Activated T-cell treated with anti-CD3 and anti-CD28 coated beads, Interleukin-2, amount 50 U/mL, for 24 hours (primary cell): ENCODE measurements around the gene ANKRD44.
A peak's percentile ranks its signal among the peaks of the same experiment; 100 is the strongest.
"Not testable (repeated sequence)": the region's sequence is repeated elsewhere in the genome, so short reads cannot be mapped to it uniquely, and the experiment has no call there.

Experiments used
- DNase-seq: peaks from one replicate; pipeline ENCODE4 v3.0.0-alpha.2; 2020
- H3K27ac Mint-ChIP-seq: 2 replicates; pipeline ENCODE4 v1.8.0; 2020; ENCODE audit warnings: mild to moderate bottlenecking, mixed read lengths
- H3K27me3 Mint-ChIP-seq: 2 replicates; pipeline ENCODE4 v1.8.0; 2020; ENCODE audit warnings: mixed read lengths
- H3K36me3 Mint-ChIP-seq: 2 replicates; pipeline ENCODE4 v1.8.0; 2020; ENCODE audit warnings: low read depth, mixed read lengths
- H3K4me1 Mint-ChIP-seq: 2 replicates; pipeline ENCODE4 v1.8.0; 2020; ENCODE audit warnings: low read depth, mixed read lengths
- H3K4me3 Mint-ChIP-seq: 2 replicates; pipeline ENCODE4 v1.8.0; 2020; ENCODE audit warnings: mild to moderate bottlenecking, moderate library complexity, mixed read lengths
- H3K9me3 Mint-ChIP-seq: 2 replicates; pipeline ENCODE4 v1.8.0; 2020; ENCODE audit warnings: mixed read lengths

The ANKRD44 gene

DNA sequence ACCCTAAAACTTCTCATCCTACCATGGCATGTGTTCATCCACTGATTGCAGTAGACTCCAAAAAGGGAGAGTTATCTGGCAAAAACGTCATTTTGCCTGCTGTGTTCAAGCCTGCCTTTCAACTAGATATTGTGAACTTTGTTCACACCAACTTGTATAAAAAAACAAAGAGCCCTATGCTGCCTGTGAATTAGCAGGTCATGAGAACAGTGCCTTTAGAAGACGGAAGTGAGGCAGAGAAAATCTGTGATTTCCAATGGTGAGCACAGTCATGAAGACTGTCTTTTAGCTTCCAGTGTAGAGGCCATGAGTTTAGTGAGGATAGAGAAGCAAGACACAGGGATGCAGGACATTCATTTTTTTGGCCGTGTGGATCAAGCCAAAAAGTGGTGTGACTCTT is 280.5 kb downstream of the ANKRD44 start:
- no peak overlapping the region for H3K4me3 Mint-ChIP-seq
- H3K27ac Mint-ChIP-seq, result peak overlapping the region; percentile 45
- H3K27me3 Mint-ChIP-seq, result no peaks in the 10 kb centered on the region
- peaks cover 2% of the 10 kb centered on the region for H3K9me3 Mint-ChIP-seq
- no peak for DNase-seq
- H3K36me3 Mint-ChIP-seq, result peaks cover 83% of the 10 kb centered on the region
- H3K4me1 Mint-ChIP-seq, result peaks cover 35% of the 10 kb centered on the region

DNA sequence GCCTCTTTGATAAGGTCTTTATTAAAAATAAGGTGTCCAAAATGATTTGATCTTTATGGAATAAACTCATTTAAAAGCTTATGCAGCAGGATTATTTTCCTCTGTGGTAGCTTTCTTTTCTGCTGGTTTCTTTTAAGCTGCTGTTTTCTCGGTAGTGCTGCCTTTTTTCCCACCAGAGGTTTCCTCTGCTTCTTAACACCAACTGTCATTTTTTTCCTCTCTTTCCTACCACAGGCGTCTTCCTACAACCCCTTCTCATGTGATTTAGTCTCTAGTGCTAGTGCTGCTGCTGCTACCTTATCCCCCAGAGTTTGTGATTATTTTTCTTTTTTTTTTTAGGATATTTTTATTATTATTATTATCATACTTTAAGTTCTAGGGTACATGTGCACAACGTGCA is 281.9 kb downstream of the ANKRD44 start:
- Mint-ChIP-seq H3K4me3 (no peak overlapping the region), H3K27ac (peak overlapping the region; percentile 47), H3K36me3 (peaks cover 82% of the 10 kb centered on the region), H3K27me3 (no peaks in the 10 kb centered on the region), H3K9me3 (peaks cover 2% of the 10 kb centered on the region), H3K4me1 (peaks cover 24% of the 10 kb centered on the region)
- no peak for DNase-seq

GRCh38 chr2:197028230-197028629 is 282.4 kb downstream of the ANKRD44 start:
- Mint-ChIP-seq H3K36me3 (peaks cover 82% of the 10 kb centered on the region), H3K27me3 (no peaks in the 10 kb centered on the region), H3K27ac (peak overlapping the region; percentile 47), H3K9me3 (peaks cover 2% of the 10 kb centered on the region), H3K4me3 (no peak overlapping the region), H3K4me1 (peaks cover 20% of the 10 kb centered on the region)
- DNase-seq, result no peak

- Mint-ChIP-seq H3K36me3 (peaks cover 83% of the 10 kb centered on the region), H3K4me3 (no peak overlapping the region), H3K27ac (peak overlapping the region; percentile 16), H3K27me3 (no peaks in the 10 kb centered on the region), H3K4me1 (peaks cover 5% of the 10 kb centered on the region), H3K9me3 (no peaks in the 10 kb centered on the region)
- DNase-seq, result no peak
These were observed 286.4 kb downstream of the ANKRD44 start for GRCh38 chr2:197024206-197024605.

- not testable (repeated sequence) for H3K27ac Mint-ChIP-seq, H3K9me3 Mint-ChIP-seq, H3K4me3 Mint-ChIP-seq, DNase-seq, H3K27me3 Mint-ChIP-seq, H3K4me1 Mint-ChIP-seq
- peaks cover 77% of the 10 kb centered on the region for H3K36me3 Mint-ChIP-seq
These were observed 289.7 kb downstream of the ANKRD44 start for GRCh38 chr2:197020921-197021320.

DNA sequence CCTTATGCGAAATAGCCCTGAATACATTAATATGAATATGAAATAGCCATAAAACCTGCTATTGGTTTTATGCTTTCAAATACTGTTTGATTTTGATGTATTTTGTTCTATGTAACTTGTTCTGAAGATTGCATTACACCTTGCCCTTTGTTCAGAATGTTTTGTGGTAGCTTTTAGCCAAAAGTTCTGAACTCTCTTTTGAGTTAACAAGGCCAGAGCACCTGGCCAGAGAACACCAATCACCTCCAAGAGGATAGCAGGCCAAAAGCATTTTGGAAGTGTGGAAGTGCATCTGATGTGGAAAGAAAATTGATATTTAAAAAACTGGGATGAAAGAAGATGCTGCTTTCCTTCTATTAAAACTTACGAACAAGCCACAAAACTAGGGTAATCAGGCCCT is 297.5 kb downstream of the ANKRD44 start:
- H3K9me3 Mint-ChIP-seq, result no peaks in the 10 kb centered on the region
- H3K27ac Mint-ChIP-seq, result peak overlapping the region; percentile 63
- peaks cover 70% of the 10 kb centered on the region for H3K36me3 Mint-ChIP-seq
- H3K4me3 Mint-ChIP-seq, result no peak overlapping the region
- peaks cover 4% of the 10 kb centered on the region for H3K4me1 Mint-ChIP-seq
- no peaks in the 10 kb centered on the region for H3K27me3 Mint-ChIP-seq
- DNase-seq, result no peak

DNA sequence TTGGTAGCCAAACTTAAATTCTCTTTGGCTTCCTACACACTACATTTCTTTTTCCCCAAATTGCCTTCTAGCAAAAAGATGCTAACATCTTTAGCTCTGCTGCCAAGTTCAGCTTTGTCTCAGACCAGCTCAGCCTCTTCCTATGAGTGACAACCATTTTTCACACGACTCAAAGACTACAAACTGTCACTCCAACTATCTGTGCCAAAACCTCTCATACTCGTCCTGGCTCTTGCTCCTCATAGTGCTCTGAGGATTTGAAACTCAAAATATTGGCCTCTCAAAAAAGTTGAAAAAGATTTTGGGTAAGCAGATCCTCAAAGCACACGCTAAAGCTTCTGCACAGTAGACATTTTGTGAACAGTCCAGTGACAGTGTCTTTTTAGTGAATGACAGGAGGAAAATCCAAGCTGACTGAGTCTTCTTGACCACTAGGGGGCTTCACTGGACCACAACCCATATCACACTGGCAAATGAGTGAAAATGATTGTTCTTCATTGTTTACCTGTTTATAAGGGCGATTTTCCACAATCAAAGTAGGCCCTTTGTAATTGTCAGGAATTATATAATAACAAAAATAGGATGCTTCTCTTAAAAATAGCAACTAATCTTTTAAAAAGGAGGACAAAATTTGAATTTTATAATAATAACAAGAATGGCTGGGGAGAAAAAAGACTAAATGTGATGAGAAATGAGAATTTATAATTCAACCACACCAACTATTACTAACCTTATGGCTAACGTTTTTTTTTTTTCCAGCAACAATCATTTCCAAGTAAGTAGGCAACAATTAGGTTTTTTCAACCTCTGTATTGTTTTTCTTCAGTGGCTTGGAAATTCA is 298.6 kb downstream of the ANKRD44 start:
- Mint-ChIP-seq H3K4me3 (no peak overlapping the region), H3K27ac (peak overlapping the region; percentile 78), H3K9me3 (no peaks in the 10 kb centered on the region), H3K36me3 (peaks cover 77% of the 10 kb centered on the region), H3K4me1 (peaks cover 4% of the 10 kb centered on the region), H3K27me3 (no peaks in the 10 kb centered on the region)
- no peak for DNase-seq

GRCh38 chr2:197011021-197011417 is 299.6 kb downstream of the ANKRD44 start:
- DNase-seq, result no peak
- peaks cover 80% of the 10 kb centered on the region for H3K36me3 Mint-ChIP-seq

GRCh38 chr2:197010200-197011020 is 300.2 kb downstream of the ANKRD44 start:
- H3K27ac Mint-ChIP-seq, result peak overlapping the region; percentile 58
- peaks cover 4% of the 10 kb centered on the region for H3K4me1 Mint-ChIP-seq
- H3K9me3 Mint-ChIP-seq, result no peaks in the 10 kb centered on the region
- no peaks in the 10 kb centered on the region for H3K27me3 Mint-ChIP-seq
- H3K36me3 Mint-ChIP-seq, result peaks cover 80% of the 10 kb centered on the region
- H3K4me3 Mint-ChIP-seq, result no peak overlapping the region
- no peak for DNase-seq

More at GRCh38 chr2:197011021-197011417, 299.6 kb downstream of the ANKRD44 start:
- Mint-ChIP-seq H3K27ac (peak overlapping the region; percentile 78), H3K4me1 (peaks cover 4% of the 10 kb centered on the region), H3K27me3 (no peaks in the 10 kb centered on the region), H3K9me3 (no peaks in the 10 kb centered on the region), H3K4me3 (no peak overlapping the region)

DNA sequence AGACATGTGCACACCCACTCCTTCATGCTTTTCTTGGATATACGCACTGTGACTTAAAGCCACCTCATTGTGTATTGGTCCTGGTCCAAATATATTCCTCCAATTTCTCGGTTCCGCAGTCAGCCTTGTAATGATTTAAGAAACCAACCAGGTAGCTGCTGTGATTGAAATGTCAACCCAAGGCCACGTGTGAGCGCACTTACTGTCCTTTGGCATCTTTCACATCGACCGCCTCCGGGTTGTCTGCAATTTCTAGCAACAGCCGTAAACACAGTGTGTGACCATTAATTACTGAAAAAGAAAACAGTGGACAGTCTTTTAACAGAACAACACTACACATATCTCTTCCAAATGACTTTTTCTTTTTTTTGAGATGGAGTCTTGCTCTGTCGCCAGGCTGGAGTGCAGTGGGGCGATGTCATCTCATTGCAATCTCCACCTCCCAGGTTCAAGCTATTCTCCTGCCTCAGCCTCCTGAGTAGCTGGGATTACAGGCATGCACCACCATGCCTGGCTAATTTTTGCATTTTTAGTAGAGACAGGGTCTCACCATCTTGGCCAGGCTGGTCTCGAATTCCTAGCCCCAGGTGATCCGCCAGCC is 301.7 kb downstream of the ANKRD44 start:
- Mint-ChIP-seq H3K27ac (peak overlapping the region; percentile 19), H3K36me3 (peaks cover 79% of the 10 kb centered on the region)
- DNase-seq, H3K9me3 Mint-ChIP-seq, H3K27me3 Mint-ChIP-seq, H3K4me1 Mint-ChIP-seq, H3K4me3 Mint-ChIP-seq: not testable (repeated sequence)

GRCh38 chr2:197007716-197008628 is 302.6 kb downstream of the ANKRD44 start:
- H3K4me1 Mint-ChIP-seq, result peaks cover 4% of the 10 kb centered on the region

GRCh38 chr2:197001921-197002320 is 308.7 kb downstream of the ANKRD44 start:
- peak overlapping the region; percentile 72 for H3K27ac Mint-ChIP-seq
- no peaks in the 10 kb centered on the region for H3K9me3 Mint-ChIP-seq
- H3K36me3 Mint-ChIP-seq, result peaks cover 79% of the 10 kb centered on the region
- no peak for DNase-seq
- H3K4me1 Mint-ChIP-seq, result peaks cover 9% of the 10 kb centered on the region
- no peaks in the 10 kb centered on the region for H3K27me3 Mint-ChIP-seq
- no peak overlapping the region for H3K4me3 Mint-ChIP-seq

More at GRCh38 chr2:197007716-197008628, 302.6 kb downstream of the ANKRD44 start:
- H3K4me3 Mint-ChIP-seq, result no peak overlapping the region
- DNase-seq, result no peak
- no peaks in the 10 kb centered on the region for H3K27me3 Mint-ChIP-seq
- no peaks in the 10 kb centered on the region for H3K9me3 Mint-ChIP-seq
- peaks cover 78% of the 10 kb centered on the region for H3K36me3 Mint-ChIP-seq
- H3K27ac Mint-ChIP-seq, result peak overlapping the region; percentile 55

DNA sequence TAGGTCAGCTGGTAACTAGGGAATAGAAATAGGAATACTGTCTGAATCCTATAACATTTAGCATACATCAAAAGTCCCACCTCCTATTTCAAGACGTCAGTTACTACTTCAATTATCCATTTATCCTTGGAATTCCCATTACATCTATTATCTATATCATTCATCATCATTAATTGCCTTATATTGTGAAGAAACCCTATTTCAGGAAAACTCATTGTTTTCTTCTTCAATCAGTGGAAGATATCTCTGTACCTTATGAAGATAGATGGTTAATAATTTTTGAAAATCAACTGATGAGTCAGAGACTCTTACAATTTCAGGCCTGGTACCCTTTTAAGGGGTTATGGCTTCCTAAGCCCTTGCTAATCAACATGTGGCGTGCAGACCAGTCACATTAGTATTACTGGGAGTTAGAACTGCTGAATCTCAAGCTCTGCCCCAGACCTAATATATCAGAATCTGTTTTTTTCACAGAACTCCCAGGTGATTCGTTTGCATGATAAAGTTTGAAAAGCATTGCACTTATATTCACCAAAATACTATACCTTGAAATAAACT is 314.7 kb downstream of the ANKRD44 start:
- H3K27me3 Mint-ChIP-seq, result no peaks in the 10 kb centered on the region
- peaks cover 17% of the 10 kb centered on the region for H3K4me1 Mint-ChIP-seq
- H3K9me3 Mint-ChIP-seq, result no peaks in the 10 kb centered on the region
- peaks cover 85% of the 10 kb centered on the region for H3K36me3 Mint-ChIP-seq
- peak overlapping the region; percentile 13 for H3K27ac Mint-ChIP-seq
- DNase-seq, result no peak
- H3K4me3 Mint-ChIP-seq, result no peak overlapping the region
